ENCODE measurements around the gene IMPDH2. TPM values are rescaled to one million over a fixed set of nuclear protein-coding genes. Genes with fewer than 3 reads are reported as not detected.
A peak's percentile ranks its signal among the peaks of the same experiment; 100 is the strongest.

IMPDH2 gene
- total and polyA plus RNA-seq, 2 experiments from 2014 or later = 198 to 314 TPM

DNA sequence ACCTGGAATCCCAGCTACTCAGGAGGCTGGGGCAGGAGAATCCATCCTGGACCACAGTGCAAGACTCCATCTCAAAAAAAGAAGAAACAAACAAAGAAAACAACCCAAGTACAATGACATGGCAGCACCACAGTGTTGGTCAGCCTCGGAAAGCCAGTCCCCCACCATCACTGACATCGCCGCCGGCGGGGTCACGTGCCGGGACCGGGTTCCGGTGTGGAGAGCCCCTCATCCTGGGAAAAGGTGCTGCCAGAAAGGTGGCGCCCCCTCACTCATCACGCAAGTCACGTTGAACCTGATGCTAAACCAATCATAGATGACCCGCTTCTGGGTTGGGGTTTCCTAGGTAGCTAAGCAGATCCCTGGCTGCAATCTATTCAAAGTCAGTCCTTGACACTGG lies 46.9 kb upstream of the IMPDH2 start:
- H3K4me3 Mint-ChIP-seq = no peak overlapping the region
- Histone ChIP-seq H4K20me1 (replicated peaks; ENCODE audit: insufficient read depth) (peaks cover 34% of the 10 kb centered on the region), H3K9me2 (ENCODE audit: insufficient read depth) (no peaks in the 10 kb centered on the region), H3K4me3 (no peak overlapping the region), H3F3A (replicated peaks; ENCODE audit: low read depth) (no peaks in the 10 kb centered on the region), H3K4me1 (ENCODE audit: insufficient read depth) (no peaks in the 10 kb centered on the region), H3K79me2 (replicated peaks; ENCODE audit: insufficient read depth) (peaks cover 81% of the 10 kb centered on the region), H3K27ac (ENCODE audit: low read depth) (no peak overlapping the region), H2AFZ (no peak overlapping the region), H3K27me3 (ENCODE audit: insufficient read depth) (no peaks in the 10 kb centered on the region), H3K4me2 (no peak overlapping the region), H3K36me3 (ENCODE audit: insufficient read depth) (peaks cover 46% of the 10 kb centered on the region)
- TF ChIP-seq, protein P1, sequence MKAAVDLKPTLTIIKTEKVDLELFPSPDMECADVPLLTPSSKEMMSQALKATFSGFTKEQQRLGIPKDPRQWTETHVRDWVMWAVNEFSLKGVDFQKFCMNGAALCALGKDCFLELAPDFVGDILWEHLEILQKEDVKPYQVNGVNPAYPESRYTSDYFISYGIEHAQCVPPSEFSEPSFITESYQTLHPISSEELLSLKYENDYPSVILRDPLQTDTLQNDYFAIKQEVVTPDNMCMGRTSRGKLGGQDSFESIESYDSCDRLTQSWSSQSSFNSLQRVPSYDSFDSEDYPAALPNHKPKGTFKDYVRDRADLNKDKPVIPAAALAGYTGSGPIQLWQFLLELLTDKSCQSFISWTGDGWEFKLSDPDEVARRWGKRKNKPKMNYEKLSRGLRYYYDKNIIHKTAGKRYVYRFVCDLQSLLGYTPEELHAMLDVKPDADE (IDR thresholded peaks at IDR 0.05) = no peak
- TF ChIP-seq, protein P2, sequence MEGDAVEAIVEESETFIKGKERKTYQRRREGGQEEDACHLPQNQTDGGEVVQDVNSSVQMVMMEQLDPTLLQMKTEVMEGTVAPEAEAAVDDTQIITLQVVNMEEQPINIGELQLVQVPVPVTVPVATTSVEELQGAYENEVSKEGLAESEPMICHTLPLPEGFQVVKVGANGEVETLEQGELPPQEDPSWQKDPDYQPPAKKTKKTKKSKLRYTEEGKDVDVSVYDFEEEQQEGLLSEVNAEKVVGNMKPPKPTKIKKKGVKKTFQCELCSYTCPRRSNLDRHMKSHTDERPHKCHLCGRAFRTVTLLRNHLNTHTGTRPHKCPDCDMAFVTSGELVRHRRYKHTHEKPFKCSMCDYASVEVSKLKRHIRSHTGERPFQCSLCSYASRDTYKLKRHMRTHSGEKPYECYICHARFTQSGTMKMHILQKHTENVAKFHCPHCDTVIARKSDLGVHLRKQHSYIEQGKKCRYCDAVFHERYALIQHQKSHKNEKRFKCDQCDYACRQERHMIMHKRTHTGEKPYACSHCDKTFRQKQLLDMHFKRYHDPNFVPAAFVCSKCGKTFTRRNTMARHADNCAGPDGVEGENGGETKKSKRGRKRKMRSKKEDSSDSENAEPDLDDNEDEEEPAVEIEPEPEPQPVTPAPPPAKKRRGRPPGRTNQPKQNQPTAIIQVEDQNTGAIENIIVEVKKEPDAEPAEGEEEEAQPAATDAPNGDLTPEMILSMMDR (conservative IDR thresholded peaks at IDR 0.05; ENCODE audit: low read depth in 2 of 2) = no peak
- TF ChIP-seq REST (IDR thresholded peaks at IDR 0.05; ENCODE audit: unreplicated experiment) (no peak), CREB1 (CRISPR knock-in tag; IDR thresholded peaks at IDR 0.05; ENCODE audit: low read depth) (no peak), JUNB (IDR thresholded peaks at IDR 0.05; ENCODE audit: unreplicated experiment) (no peak)
- peaks cover 66% of the 10 kb centered on the region for H3K36me3 Mint-ChIP-seq (ENCODE audit: low read depth)
- ATAC-seq (no peak), DNase-seq (ENCODE audit: low spot score) (peak; percentile 6)
- H3K9me3 Mint-ChIP-seq = no peaks in the 10 kb centered on the region
- peaks cover 1% of the 10 kb centered on the region for H3K27me3 Mint-ChIP-seq (ENCODE audit: insufficient read depth, low read depth, poor library complexity)
- H3K4me1 Mint-ChIP-seq = peaks cover 2% of the 10 kb centered on the region; the same call in 1 of the 3 replicates
- no peak overlapping the region for H3K27ac Mint-ChIP-seq

DNA sequence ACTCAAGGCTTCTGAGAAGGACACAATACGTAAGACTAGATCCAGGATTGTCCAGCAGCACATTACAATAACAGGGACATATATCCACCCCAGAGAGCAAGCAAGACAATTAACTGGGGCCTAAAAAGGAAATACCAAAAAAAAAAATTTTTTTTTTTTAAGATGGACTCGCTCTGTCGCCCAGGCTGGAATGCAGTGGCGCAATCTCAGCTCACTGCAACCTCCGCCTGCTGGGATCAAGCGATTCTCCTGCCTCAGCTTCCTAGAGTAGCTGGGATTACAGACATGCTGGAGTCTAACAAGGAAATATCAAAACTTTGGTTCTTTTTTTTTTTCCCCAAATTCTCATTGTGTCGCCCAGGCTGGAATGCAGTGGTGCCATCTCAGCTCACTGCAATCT lies 28.8 kb upstream of the IMPDH2 start:
- H3K4me1 Mint-ChIP-seq = no peaks in the 10 kb centered on the region
- no peak overlapping the region for H3K4me3 ChIP-seq
- peaks cover 35% of the 10 kb centered on the region for H3K36me3 ChIP-seq (ENCODE audit: insufficient read depth)
- H3K4me2 ChIP-seq = no peak overlapping the region
- peaks cover 24% of the 10 kb centered on the region for H3K79me2 ChIP-seq (replicated peaks; ENCODE audit: insufficient read depth)
- H3K9me3 Mint-ChIP-seq = no peaks in the 10 kb centered on the region
- H3K4me1 ChIP-seq (ENCODE audit: insufficient read depth) = no peaks in the 10 kb centered on the region
- peaks cover 64% of the 10 kb centered on the region for H3K36me3 Mint-ChIP-seq (ENCODE audit: low read depth)
- DNase-seq (ENCODE audit: low spot score) (no peak), ATAC-seq (no peak)
- H4K20me1 ChIP-seq (replicated peaks; ENCODE audit: insufficient read depth) = peaks cover 11% of the 10 kb centered on the region
- H3K27ac ChIP-seq (ENCODE audit: low read depth) = no peak overlapping the region
- H3K27me3 ChIP-seq (ENCODE audit: insufficient read depth) = no peaks in the 10 kb centered on the region
- TF ChIP-seq EZH2 (IDR thresholded peaks at IDR 0.05; ENCODE audit: low read depth, unreplicated experiment) = no peak
- peaks cover 1% of the 10 kb centered on the region for H3K27me3 Mint-ChIP-seq (ENCODE audit: insufficient read depth, low read depth, poor library complexity)
- H2AFZ ChIP-seq = no peak overlapping the region
- no peak overlapping the region; the same call in 1 of the 2 replicates for H3K27ac Mint-ChIP-seq
- H3F3A ChIP-seq (replicated peaks; ENCODE audit: low read depth) = no peaks in the 10 kb centered on the region
- H3K4me3 Mint-ChIP-seq = no peak overlapping the region
- H3K9me2 ChIP-seq (ENCODE audit: insufficient read depth) = no peaks in the 10 kb centered on the region
